Body of pancreas (tissue), 4 donors: ENCODE results near the gene GRIN1. TPM values are rescaled to one million over a fixed set of nuclear protein-coding genes. Genes with fewer than 3 reads are reported as not detected.

ENCODE experiments used
- ATAC-seq: fragments of 150-250 bp; one replicate; pipeline ENCODE4 v1.9.1; 2016
- DNase-seq, 4 donors: peaks; one replicate each; pipeline ENCODE4 v3.0.0-alpha.2; 2019
- H3K27ac ChIP-seq, 4 donors: fragments of 200-600 bp; sonication (generic); 1 replicate in 3 of 4; 2 replicates in 1 of 4; pipeline versions ENCODE4 v1.5.1 to v1.6.1; 2016 to 2019; ENCODE audit warnings: mild to moderate bottlenecking in 1 of 4, mixed read lengths in 1 of 4, moderate library complexity in 1 of 4
- H3K27me3 ChIP-seq, 2 donors: fragments of 200-600 bp; sonication (generic); one replicate each; pipeline ENCODE4 v1.6.0; 2016; ENCODE audit warnings: mild to moderate bottlenecking in 1 of 2
- H3K36me3 ChIP-seq, 2 donors: fragments of 200-600 bp; sonication (generic); replicated peaks in 1 of 2; 2 replicates each; pipeline ENCODE4 v1.5.1; 2016; ENCODE audit warnings: low read depth in 2 of 2; ENCODE audit not compliant: insufficient read depth in 1 of 2
- H3K4me1 ChIP-seq: fragments of 200-600 bp; sonication (generic); one replicate; pipeline ENCODE4 v1.6.0; 2016
- H3K4me3 ChIP-seq, 2 donors: fragments of 200-600 bp; sonication (generic); 1 replicate in 1 of 2; 2 replicates in 1 of 2; pipeline ENCODE4 v1.5.1; 2016 to 2019
- H3K9me3 ChIP-seq, 3 donors: fragments of 200-600 bp; sonication (generic); 1 replicate in 2 of 3; 2 replicates in 1 of 3; pipeline ENCODE4 v1.5.1; 2016
- POLR2A ChIP-seq, 3 donors: fragments of 450-650 bp; IDR thresholded peaks; one replicate each; pipeline ENCODE4 v1.6.1; 2016; ENCODE audit warnings: antibody characterized with exemption in 3 of 3, mild to moderate bottlenecking in 2 of 3
- WGBS, 2 donors: methylation state at CpG; one replicate each; pipeline ENCODE4 v1.1.5; 2017; 5-methylcytosine and 5-hydroxymethylcytosine counted together
- intact Hi-C: fragments of 100-400 bp; cut with DNase I; formaldehyde crosslinking; loops from one replicate; pipeline ENCODE4 v1.15.1; 2023
- total RNA-seq, 2 donors: library from RNA; depleted of rRNA; stranded (reverse); fragments of >200 nt; gene quantifications; one replicate each; pipeline ENCODE4 v1.1.0, GENCODE V29; 2016
- TF ChIP-seq, protein P1 (sequence below), 7 experiments: fragments of 450-650 bp in 4 of 7; fragments of 200-600 bp in 3 of 7; sonication (generic) in 3 of 7; IDR thresholded peaks; one replicate each; pipeline ENCODE4 v1.5.1; 2016 to 2019; ENCODE audit warnings: antibody characterized with exemption in 7 of 7

Gene GRIN1
- total RNA-seq: not detected

- intact Hi-C loops: no loop called here
- 5% methylated on average over 80 of the region's 104 CpGs; no CpG with 5 or more reads in 1 of the 2 donors for WGBS, 2 donors
- Histone ChIP-seq H3K4me3 (no peak within 1 kb of the TSS), H3K27ac (no peak within 1 kb of the TSS), H3K9me3 (no peaks in the 10 kb centered on the region), H3K36me3 (no peaks in the 10 kb centered on the region), H3K27me3 (peaks cover 0 to 27% of the 10 kb centered on the region in 2 donors), H3K4me1 (peaks cover 8% of the 10 kb centered on the region)
- DNase-seq (peak in 3 of 4 donors; percentile 49 to 64 (median 54)), ATAC-seq (peak; percentile 84)
- no peak for TF ChIP-seq POLR2A (IDR thresholded peaks at IDR 0.05)
- TF ChIP-seq, protein P1, sequence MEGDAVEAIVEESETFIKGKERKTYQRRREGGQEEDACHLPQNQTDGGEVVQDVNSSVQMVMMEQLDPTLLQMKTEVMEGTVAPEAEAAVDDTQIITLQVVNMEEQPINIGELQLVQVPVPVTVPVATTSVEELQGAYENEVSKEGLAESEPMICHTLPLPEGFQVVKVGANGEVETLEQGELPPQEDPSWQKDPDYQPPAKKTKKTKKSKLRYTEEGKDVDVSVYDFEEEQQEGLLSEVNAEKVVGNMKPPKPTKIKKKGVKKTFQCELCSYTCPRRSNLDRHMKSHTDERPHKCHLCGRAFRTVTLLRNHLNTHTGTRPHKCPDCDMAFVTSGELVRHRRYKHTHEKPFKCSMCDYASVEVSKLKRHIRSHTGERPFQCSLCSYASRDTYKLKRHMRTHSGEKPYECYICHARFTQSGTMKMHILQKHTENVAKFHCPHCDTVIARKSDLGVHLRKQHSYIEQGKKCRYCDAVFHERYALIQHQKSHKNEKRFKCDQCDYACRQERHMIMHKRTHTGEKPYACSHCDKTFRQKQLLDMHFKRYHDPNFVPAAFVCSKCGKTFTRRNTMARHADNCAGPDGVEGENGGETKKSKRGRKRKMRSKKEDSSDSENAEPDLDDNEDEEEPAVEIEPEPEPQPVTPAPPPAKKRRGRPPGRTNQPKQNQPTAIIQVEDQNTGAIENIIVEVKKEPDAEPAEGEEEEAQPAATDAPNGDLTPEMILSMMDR (IDR thresholded peaks at IDR 0.05): no peak
These were observed at the start of gene GRIN1 for GRCh38 chr9:137138722-137139467. GRIN1 (plus strand) TSS chr9:137139154; CDS start chr9:137139487, 333 bp downstream.

GRCh38 chr9:137089232-137089947 lies 49.6 kb upstream of the GRIN1 start:
- H3K4me1 ChIP-seq: peaks cover 42% of the 10 kb centered on the region
- H3K4me3 ChIP-seq: no peak overlapping the region
- H3K27ac ChIP-seq: no peak overlapping the region
- WGBS, 2 donors: 50 to 52% methylated on average over 11 of the region's 11 CpGs
- H3K9me3 ChIP-seq: no peaks in the 10 kb centered on the region
- no peaks in the 10 kb centered on the region for H3K27me3 ChIP-seq
- DNase-seq: no peak
- no peak for ATAC-seq
- intact Hi-C loops: no loop called here
- TF ChIP-seq POLR2A (IDR thresholded peaks at IDR 0.05): no peak
- TF ChIP-seq, protein P1 (IDR thresholded peaks at IDR 0.05): no peak
- H3K36me3 ChIP-seq: no peaks in the 10 kb centered on the region

DNA sequence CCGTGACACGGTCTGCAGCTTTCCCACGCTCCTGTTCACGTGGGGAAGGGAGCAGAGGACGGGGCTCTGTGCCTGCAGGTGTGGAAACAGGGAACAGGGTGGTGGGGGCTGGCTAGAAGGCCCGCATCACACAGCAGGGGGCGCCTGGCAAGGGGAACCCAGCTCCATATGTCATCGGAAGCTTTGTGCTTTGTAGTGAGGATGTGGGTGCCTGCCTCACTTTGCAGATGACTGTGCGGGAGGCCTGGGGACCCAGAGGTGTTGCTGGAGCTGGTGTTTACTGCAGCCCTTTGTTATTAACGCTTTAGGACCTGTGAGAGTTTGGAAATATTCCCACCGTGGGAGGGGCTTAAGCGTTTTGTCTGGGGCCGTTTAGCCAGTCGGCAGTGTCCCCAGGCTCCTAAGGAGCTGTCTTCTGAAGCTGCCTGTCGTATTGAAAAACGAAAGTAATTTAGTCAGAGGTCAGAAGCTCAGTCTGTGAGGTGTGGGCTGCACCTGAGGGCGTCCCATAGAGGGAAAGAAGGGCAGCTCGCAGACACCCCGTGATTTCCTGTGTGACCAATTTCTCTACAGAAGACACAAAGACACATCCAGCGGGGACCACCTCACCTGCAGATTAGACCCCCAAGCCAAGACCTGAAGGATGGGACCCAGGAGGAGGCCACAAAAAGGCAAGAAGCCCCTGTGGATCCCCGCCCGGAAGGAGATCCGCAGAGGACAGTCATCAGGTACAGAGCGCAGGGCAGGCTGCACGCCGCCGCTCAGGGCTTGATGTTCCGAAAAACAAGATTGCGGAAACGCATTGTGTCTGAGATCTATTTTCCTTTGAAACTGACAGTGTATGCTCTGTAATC lies 43.1 kb upstream of the GRIN1 start:
- ATAC-seq: no peak
- no peaks in the 10 kb centered on the region for H3K27me3 ChIP-seq
- intact Hi-C loops: no loop called here
- no peak overlapping the region for H3K27ac ChIP-seq
- no peaks in the 10 kb centered on the region for H3K4me1 ChIP-seq
- H3K9me3 ChIP-seq: no peaks in the 10 kb centered on the region
- DNase-seq: no peak
- H3K36me3 ChIP-seq: peaks cover 0 to 5% of the 10 kb centered on the region in 2 donors
- TF ChIP-seq POLR2A (IDR thresholded peaks at IDR 0.05): no peak
- TF ChIP-seq, protein P1 (IDR thresholded peaks at IDR 0.05): peak in 1 of 7 experiments; percentile 10
- WGBS, 2 donors: 74 to 82% methylated on average over 25 to 30 of the region's 30 CpGs
- no peak overlapping the region for H3K4me3 ChIP-seq

- Histone ChIP-seq H3K4me3 (no peak overlapping the region), H3K36me3 (peaks cover 4 to 14% of the 10 kb centered on the region in 2 donors), H3K27ac (no peak overlapping the region), H3K9me3 (no peaks in the 10 kb centered on the region), H3K27me3 (no peaks in the 10 kb centered on the region), H3K4me1 (no peaks in the 10 kb centered on the region)
- intact Hi-C loops: no loop called here
- ATAC-seq (no peak), DNase-seq (no peak)
- TF ChIP-seq POLR2A (IDR thresholded peaks at IDR 0.05): no peak
- TF ChIP-seq, protein P1 (IDR thresholded peaks at IDR 0.05): no peak
- 92 to 93% methylated on average over 22 to 31 of the region's 31 CpGs for WGBS, 2 donors
These were observed 42.0 kb upstream of the GRIN1 start for GRCh38 chr9:137096785-137097546.
